H1 (cell line): ENCODE results near the gene SSU72. TPM values are rescaled to one million over a fixed set of nuclear protein-coding genes. Genes with fewer than 3 reads are reported as not detected.

Experiments used
- ASH2L ChIP-seq: fragments of 200-600, 300-600 bp; sonication (generic); IDR thresholded peaks from one replicate; pipeline ENCODE4 v1.7.1; 2017; ENCODE audit warnings: low read length
- BRCA1 ChIP-seq: IDR thresholded peaks from 2 replicates; pipeline ENCODE4 v1.6.1; 2012; ENCODE audit warnings: low read depth, low read length, improper control_type of control experiment
- CEBPB ChIP-seq: IDR thresholded peaks from 2 replicates; pipeline ENCODE4 v1.6.1; 2012; ENCODE audit warnings: low read depth, low read length
- CHD1 ChIP-seq: IDR thresholded peaks from 2 replicates; pipeline ENCODE4 v1.6.1; 2012; ENCODE audit warnings: low read depth, low read length, improper control_type of control experiment
- CHD2 ChIP-seq: IDR thresholded peaks from 2 replicates; pipeline ENCODE4 v1.6.1; 2012; ENCODE audit warnings: low read length, improper control_type of control experiment
- EGR1 ChIP-seq: IDR thresholded peaks from 2 replicates; pipeline ENCODE4 v1.6.1; 2011; ENCODE audit warnings: low read depth, low read length, borderline replicate concordance
- EP300 ChIP-seq, 2 experiments: IDR thresholded peaks; 1 replicate in 1 of 2; 2 replicates in 1 of 2; pipeline ENCODE4 v1.6.1; 2011 to 2012; ENCODE audit warnings: low read depth in 2 of 2, low read length in 2 of 2, mild to moderate bottlenecking in 2 of 2, borderline replicate concordance in 1 of 2, inconsistent platforms in 1 of 2, moderate library complexity in 1 of 2
- KDM4A ChIP-seq: IDR thresholded peaks from one replicate; pipeline ENCODE4 v1.7.1; 2012; ENCODE audit warnings: low read depth, mild to moderate bottlenecking, moderate library complexity, low read length, inconsistent platforms; ENCODE audit not compliant: severe bottlenecking
- KDM5A ChIP-seq: fragments of 200-600 bp; IDR thresholded peaks from 2 replicates; pipeline ENCODE4 v1.7.1; 2012; ENCODE audit warnings: mild to moderate bottlenecking, low read length, inconsistent platforms, mixed read lengths
- MAX ChIP-seq: IDR thresholded peaks from 2 replicates; pipeline ENCODE4 v1.6.1; 2012; ENCODE audit warnings: inconsistent platforms
- PHF8 ChIP-seq: fragments of 200-600 bp; sonication (generic); conservative IDR thresholded peaks from 2 replicates; pipeline ENCODE4 v1.7.1; 2012; ENCODE audit warnings: low read depth, mild to moderate bottlenecking, inconsistent platforms, low read length, moderate library complexity
- POLR2A ChIP-seq, 2 experiments: IDR thresholded peaks; 1 replicate in 1 of 2; 2 replicates in 1 of 2; pipeline ENCODE4 v1.6.1; 2011; ENCODE audit warnings: low read depth in 2 of 2, low read length in 2 of 2, mild to moderate bottlenecking in 2 of 2; ENCODE audit errors: control extremely low read depth in 1 of 2
- RFX5 ChIP-seq: IDR thresholded peaks from 2 replicates; pipeline ENCODE4 v1.6.1; 2011; ENCODE audit warnings: low read depth, low read length, improper control_type of control experiment, borderline replicate concordance
- RXRA ChIP-seq: IDR thresholded peaks from 2 replicates; pipeline ENCODE4 v1.6.1; 2011; ENCODE audit warnings: low read depth, mild to moderate bottlenecking, low read length, moderate library complexity; ENCODE audit not compliant: insufficient read depth
- SAP30 ChIP-seq: fragments of 300-600 bp; sonication (generic); IDR thresholded peaks from 2 replicates; pipeline ENCODE4 v1.7.1; 2012; ENCODE audit warnings: low read length, moderate library complexity, mild to moderate bottlenecking, inconsistent platforms; ENCODE audit not compliant: insufficient read depth, insufficient replicate concordance
- SP2 ChIP-seq: IDR thresholded peaks from 2 replicates; pipeline ENCODE4 v1.6.1; 2012; ENCODE audit warnings: mild to moderate bottlenecking, low read length, inconsistent platforms
- TAF1 ChIP-seq: IDR thresholded peaks from 2 replicates; pipeline ENCODE4 v1.6.1; 2011; ENCODE audit warnings: mild to moderate bottlenecking, low read depth, low read length
- TBP ChIP-seq: IDR thresholded peaks from 2 replicates; pipeline ENCODE4 v1.6.1; 2011; ENCODE audit warnings: low read depth, low read length, improper control_type of control experiment
- TEAD4 ChIP-seq: IDR thresholded peaks from 2 replicates; pipeline ENCODE4 v1.6.1; 2012; ENCODE audit warnings: low read depth, low read length, inconsistent platforms, mixed read lengths
- YY1 ChIP-seq: IDR thresholded peaks from 2 replicates; pipeline ENCODE4 v1.6.1; 2011; ENCODE audit warnings: low read depth, mild to moderate bottlenecking, low read length
- ZNF274 ChIP-seq: IDR thresholded peaks from 2 replicates; pipeline ENCODE4 v1.7.0; 2012; ENCODE audit warnings: low read length, borderline replicate concordance; ENCODE audit errors: extremely low read depth
- polyA plus RNA-seq, 7 experiments: library from polyadenylated mRNA; depleted of rRNA in 3 of 7; stranded (reverse) in 5 of 7; unstranded in 2 of 7; fragments of >200 nt in 5 of 7; fragments of 200-250 nt in 2 of 7; gene quantifications; 1 replicate in 5 of 7; 2 replicates in 1 of 7; 4 replicates in 1 of 7; pipeline versions ENCODE4 v1.2.1 to v1.2.3, GENCODE V29; 2011 to 2013; ENCODE audit warnings: missing spikeins in 2 of 7, mixed read lengths in 2 of 7
- total RNA-seq: library from RNA; stranded (reverse); fragmentation: NEBNext Ultra II Directional; extraction: Animal tissue kit (Norgen Biotek cat#: 25700); gene quantifications from 2 replicates; pipeline ENCODE4 v1.2.1, GENCODE V29; 2021
- TF ChIP-seq, protein P1 (sequence below): IDR thresholded peaks from 2 replicates; pipeline ENCODE4 v1.6.1; 2012; ENCODE audit warnings: low read length, inconsistent platforms

SSU72 gene
- total and polyA plus RNA-seq, 2 of the 8 experiments (the other 6 are each of a cell fraction or from before 2014, with no cell fraction given): 110 to 165 TPM

GRCh38 chr1:1574721-1575537 lies at the start of gene SSU72 (continued):
- peak; percentile 96 for TF ChIP-seq TAF1
- TF ChIP-seq CHD1: no peak
- peak; percentile 93 for TF ChIP-seq PHF8
- TF ChIP-seq CHD2: peak; percentile 37; the same call in 1 of the 2 replicates
- peak; percentile 87 for TF ChIP-seq ASH2L
- TF ChIP-seq SAP30: peak; percentile 64
- TF ChIP-seq ZNF274: no peak
- peak; percentile 94 for TF ChIP-seq TBP
- peak; percentile 93 to 97 for TF ChIP-seq POLR2A (IDR thresholded peaks at IDR 0.05; ENCODE audit: control extremely low read depth in 1 of 2, low read depth in 2 of 2, low read length in 2 of 2)
- no peak for TF ChIP-seq RFX5
- no peak for TF ChIP-seq SP2
- no peak for TF ChIP-seq EGR1
- peak; percentile 100 for TF ChIP-seq KDM4A
- TF ChIP-seq MAX: peak; percentile 62; the same call in 1 of the 2 replicates
- TF ChIP-seq KDM5A: peak; percentile 93
- peak; percentile 69; the same call in 1 of the 2 replicates for TF ChIP-seq BRCA1
- no peak for TF ChIP-seq YY1
- no peak for TF ChIP-seq TEAD4
- TF ChIP-seq, protein P1, sequence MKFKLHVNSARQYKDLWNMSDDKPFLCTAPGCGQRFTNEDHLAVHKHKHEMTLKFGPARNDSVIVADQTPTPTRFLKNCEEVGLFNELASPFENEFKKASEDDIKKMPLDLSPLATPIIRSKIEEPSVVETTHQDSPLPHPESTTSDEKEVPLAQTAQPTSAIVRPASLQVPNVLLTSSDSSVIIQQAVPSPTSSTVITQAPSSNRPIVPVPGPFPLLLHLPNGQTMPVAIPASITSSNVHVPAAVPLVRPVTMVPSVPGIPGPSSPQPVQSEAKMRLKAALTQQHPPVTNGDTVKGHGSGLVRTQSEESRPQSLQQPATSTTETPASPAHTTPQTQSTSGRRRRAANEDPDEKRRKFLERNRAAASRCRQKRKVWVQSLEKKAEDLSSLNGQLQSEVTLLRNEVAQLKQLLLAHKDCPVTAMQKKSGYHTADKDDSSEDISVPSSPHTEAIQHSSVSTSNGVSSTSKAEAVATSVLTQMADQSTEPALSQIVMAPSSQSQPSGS: peak; percentile 66; the same call in 1 of the 2 replicates
- TF ChIP-seq EP300 (IDR thresholded peaks at IDR 0.05; ENCODE audit: borderline replicate concordance in 1 of 2, low read depth in 2 of 2, low read length in 2 of 2): 0 out of 3 replicates have a peak, but pooled peaks of 1 of the 2 experiments have one; percentile 39
- no peak for TF ChIP-seq CEBPB
- TF ChIP-seq RXRA: no peak
